ENCODE results near the gene CKS1B.

The CKS1B gene

DNA sequence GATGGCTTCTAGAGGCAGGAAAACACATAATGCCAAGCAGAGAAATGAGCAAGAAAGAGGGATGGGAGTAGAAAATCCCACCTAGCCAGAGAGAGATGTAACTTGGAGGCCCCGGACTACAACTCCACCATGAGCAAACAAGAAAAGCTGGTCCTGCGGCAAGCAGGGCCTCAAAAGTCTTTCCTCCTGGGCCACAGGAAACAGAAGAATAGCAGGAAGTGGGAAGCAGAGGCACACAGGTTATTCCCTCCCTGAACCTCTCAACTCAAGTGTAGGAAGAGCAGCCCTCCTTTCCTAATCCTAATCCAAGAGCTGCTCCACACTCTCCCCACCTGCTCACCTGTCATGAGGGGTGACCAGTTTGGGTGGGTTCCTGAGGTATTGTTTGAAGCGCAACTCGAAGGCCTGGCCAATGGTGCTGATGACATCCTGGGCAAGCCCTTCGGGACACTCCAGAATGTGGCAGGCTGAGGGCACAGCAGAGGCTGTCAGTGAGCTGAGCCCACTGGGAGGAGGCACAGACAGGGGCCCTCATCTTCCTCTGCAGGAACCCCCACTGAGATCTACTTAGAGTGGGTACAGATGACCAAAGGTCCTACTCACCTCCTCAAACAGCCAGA lies 7.0 kb upstream of the CKS1B start:
- TF ChIP-seq, protein P1, sequence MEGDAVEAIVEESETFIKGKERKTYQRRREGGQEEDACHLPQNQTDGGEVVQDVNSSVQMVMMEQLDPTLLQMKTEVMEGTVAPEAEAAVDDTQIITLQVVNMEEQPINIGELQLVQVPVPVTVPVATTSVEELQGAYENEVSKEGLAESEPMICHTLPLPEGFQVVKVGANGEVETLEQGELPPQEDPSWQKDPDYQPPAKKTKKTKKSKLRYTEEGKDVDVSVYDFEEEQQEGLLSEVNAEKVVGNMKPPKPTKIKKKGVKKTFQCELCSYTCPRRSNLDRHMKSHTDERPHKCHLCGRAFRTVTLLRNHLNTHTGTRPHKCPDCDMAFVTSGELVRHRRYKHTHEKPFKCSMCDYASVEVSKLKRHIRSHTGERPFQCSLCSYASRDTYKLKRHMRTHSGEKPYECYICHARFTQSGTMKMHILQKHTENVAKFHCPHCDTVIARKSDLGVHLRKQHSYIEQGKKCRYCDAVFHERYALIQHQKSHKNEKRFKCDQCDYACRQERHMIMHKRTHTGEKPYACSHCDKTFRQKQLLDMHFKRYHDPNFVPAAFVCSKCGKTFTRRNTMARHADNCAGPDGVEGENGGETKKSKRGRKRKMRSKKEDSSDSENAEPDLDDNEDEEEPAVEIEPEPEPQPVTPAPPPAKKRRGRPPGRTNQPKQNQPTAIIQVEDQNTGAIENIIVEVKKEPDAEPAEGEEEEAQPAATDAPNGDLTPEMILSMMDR (conservative IDR thresholded peaks at IDR 0.05; ENCODE audit: low read length) = no peak
- DNase-seq (ENCODE audit: low read depth) = no peak
- peak overlapping the region; percentile 20 for H3K4me3 ChIP-seq (ENCODE audit: low read length)

DNA sequence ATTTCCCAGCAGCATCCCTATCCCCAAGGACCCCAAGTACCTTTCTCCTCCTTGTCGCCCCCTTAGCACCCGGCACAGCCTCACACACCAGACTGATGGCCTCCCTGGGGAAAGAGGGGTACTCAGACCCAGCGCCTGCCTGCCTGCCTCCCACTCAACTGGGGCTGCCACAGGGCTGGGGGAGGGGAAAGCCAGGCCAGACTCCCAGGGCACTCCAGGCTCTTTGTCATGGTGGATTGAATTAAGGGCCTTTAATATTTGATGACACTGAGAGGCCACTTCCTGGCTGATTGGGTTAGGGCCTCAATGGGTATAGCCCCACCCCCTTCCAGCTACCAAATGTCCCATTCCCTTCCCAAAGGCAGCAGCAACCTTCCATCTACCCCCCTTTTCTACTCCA lies 5.8 kb upstream of the CKS1B start:
- TF ChIP-seq, protein P1 (conservative IDR thresholded peaks at IDR 0.05; ENCODE audit: low read length) = no peak

DNA sequence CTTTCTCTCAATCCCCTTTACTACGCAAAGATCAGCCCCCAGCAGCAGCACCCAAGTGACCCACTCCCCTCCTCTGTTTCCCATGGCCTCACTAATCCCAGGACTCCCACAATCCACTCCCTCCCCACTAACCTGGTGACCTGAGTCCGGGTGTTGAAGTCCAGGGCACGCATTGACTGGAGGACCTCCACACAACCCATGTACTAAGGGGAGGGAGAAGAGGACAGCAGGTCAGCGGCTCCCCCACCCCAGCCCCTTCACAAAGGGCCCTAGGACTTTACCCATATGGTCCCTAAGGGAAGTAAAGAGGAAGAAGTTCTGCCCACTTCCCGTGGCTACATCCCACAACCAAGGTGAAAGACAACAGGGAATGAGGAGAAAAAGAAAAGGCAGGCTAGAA lies 5.2 kb upstream of the CKS1B start:
- peak overlapping the region; percentile 81 for H3K4me3 ChIP-seq (ENCODE audit: low read length)
- DNase-seq (ENCODE audit: low read depth) = no peak
- TF ChIP-seq, protein P1 (conservative IDR thresholded peaks at IDR 0.05; ENCODE audit: low read length) = no peak

More for the DNA sequence above, 5.8 kb upstream of the CKS1B start:
- DNase-seq (ENCODE audit: low read depth) = no peak
- H3K4me3 ChIP-seq (ENCODE audit: low read length) = peak overlapping the region; percentile 81

DNA sequence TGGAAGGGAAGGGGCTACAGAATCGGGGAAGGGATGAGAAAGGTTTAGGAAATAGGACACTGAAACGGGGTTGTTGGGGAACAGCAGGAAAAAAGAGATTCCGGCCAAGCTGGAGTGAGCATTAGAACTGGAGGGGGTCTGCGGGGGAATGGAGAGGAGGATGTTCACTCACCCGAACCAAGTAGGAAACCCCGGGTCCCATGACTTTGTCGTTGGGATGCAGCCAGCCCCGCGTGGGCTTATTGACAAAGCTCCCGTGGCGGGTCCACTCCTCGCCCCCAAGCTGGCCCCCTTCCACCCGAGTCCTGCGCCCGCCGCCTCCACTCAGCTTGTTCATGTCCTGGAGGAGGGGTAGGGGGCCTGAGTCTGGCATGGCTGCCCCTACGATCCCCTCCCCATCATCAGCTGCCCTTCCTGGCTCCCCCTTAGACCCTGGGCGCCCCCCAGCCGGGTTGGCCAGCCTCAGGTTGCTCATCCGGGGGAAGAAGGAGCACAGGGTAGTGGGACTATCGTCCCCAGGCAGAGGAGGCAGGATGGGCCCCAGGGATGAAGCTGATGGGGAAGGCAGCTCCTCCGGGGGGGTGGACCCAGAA lies 4.5 kb upstream of the CKS1B start:
- TF ChIP-seq, protein P1 (conservative IDR thresholded peaks at IDR 0.05; ENCODE audit: low read length) = no peak
- DNase-seq (ENCODE audit: low read depth) = no peak
- peak overlapping the region; percentile 81 for H3K4me3 ChIP-seq (ENCODE audit: low read length)

DNA sequence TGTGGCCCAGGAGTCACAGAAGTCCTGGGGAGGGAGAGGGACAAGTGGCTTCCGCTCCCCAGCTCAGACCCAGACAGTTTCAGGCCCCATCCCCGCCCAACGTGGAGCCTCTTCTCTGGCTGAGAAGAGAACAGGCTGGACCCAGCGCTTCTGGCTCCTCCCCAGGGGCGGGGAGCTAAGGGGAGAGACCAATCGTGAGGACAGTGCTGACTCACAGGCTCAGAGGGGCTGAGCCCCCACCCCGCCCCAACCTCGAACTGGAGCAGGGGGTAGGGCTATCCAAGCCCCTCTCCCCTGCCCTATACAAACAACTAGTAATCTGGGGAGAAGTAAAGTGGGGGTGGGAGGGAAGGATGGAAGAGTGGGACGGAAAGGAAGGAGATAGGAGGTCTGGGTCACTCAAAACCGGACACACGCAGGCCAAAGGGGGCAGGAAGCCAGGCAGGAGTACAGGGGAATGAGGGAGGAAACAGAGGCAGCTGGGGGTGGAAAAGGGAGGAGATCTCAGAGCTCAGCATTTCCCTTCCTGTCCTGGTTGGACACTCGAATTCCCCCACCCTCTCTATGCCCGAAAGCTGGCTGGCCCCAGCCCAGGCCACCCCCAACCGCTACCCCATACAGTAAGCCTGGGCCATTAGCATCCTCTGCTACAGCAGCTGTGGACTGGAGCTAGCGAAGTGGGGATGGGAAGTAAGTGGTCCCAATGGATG lies 3.7 kb upstream of the CKS1B start, which contains the start of gene SHC1:
Gene SHC1, minus strand, starts transcription at position 117 of the 710 bp plus-strand sequence. CDS start 221 bp downstream, outside the sequence.
- peak; percentile 92 for DNase-seq (ENCODE audit: low read depth)
- peak within 1 kb of the TSS; percentile 81 for H3K4me3 ChIP-seq (ENCODE audit: low read length)
- TF ChIP-seq, protein P1 (conservative IDR thresholded peaks at IDR 0.05; ENCODE audit: low read length) = no peak

DNA sequence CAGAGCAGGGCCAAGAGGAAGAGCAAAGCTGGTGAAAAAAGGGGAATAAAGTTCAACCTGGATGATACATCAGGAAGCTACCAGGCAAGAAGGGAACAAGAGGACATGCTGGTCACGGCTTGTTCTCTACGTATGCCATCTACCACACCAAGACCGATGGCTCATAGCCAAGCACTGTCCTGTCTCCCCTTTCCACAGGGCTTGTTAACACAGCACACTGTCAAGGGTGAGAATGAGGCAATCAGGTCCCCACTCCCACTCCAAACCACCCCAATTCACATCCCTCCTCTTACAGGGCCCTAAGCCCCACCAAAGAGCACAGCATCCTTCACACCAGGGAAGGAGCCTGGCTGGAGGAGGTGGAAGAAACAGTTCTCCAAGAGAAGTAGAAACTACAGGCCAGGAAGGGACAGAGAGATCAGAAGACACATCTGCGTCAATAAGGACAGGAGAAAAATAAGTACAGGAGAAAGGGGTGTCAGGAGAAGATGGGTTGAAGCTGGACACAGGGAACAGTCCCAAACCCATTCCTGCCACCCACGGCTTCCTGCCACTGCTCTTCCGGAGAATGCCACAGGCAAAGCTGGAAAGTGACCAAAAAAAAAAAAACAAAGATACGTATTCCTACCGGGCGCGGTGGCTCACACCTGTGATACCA lies 3.0 kb upstream of the CKS1B start:
- H3K4me3 ChIP-seq (ENCODE audit: low read length) = peak overlapping the region; percentile 81
- no peak for DNase-seq (ENCODE audit: low read depth)
- TF ChIP-seq, protein P1 (conservative IDR thresholded peaks at IDR 0.05; ENCODE audit: low read length) = no peak
